NCI-H345 treated with DMSO at 0.1 percent for 48 hours (cell line): ENCODE data around the gene DOC2A.

ENCODE experiments used
- DNase-seq: peaks from one replicate; lab custom pipeline; 2025; ENCODE audit not compliant: unreplicated experiment; lab: John Stamatoyannopoulos, UW

Gene DOC2A

GRCh38 chr16:29990034-29990433, 20.8 kb downstream of the DOC2A start:
- no peak for DNase-seq

GRCh38 chr16:29989111-29989858, 21.5 kb downstream of the DOC2A start:
- no peak for DNase-seq

GRCh38 chr16:29988346-29989075, 22.3 kb downstream of the DOC2A start:
- DNase-seq: no peak

- no peak for DNase-seq
These were observed 23.3 kb downstream of the DOC2A start for GRCh38 chr16:29987371-29988085.

GRCh38 chr16:29986931-29987330, 23.9 kb downstream of the DOC2A start:
- no peak for DNase-seq

- DNase-seq: no peak
These were observed 24.6 kb downstream of the DOC2A start for GRCh38 chr16:29986231-29986630.

GRCh38 chr16:29985271-29985811, 25.5 kb downstream of the DOC2A start:
- DNase-seq: no peak

GRCh38 chr16:29984764-29985147, 26.1 kb downstream of the DOC2A start:
- no peak for DNase-seq

- no peak for DNase-seq
These were observed 26.6 kb downstream of the DOC2A start for GRCh38 chr16:29984137-29984763.

GRCh38 chr16:29983420-29984136, 27.2 kb downstream of the DOC2A start:
- no peak for DNase-seq

GRCh38 chr16:29982560-29983419, 28.0 kb downstream of the DOC2A start:
- no peak for DNase-seq

GRCh38 chr16:29978564-29979270, 32.1 kb downstream of the DOC2A start:
- DNase-seq: no peak

- DNase-seq: no peak
These were observed 32.7 kb downstream of the DOC2A start for GRCh38 chr16:29978081-29978480.

- DNase-seq: no peak
These were observed 33.6 kb downstream of the DOC2A start for GRCh38 chr16:29977063-29977825.

GRCh38 chr16:29975811-29976511, 34.9 kb downstream of the DOC2A start:
- DNase-seq: no peak

GRCh38 chr16:29975134-29975538, 35.7 kb downstream of the DOC2A start:
- no peak for DNase-seq

GRCh38 chr16:29974291-29975133, 36.3 kb downstream of the DOC2A start:
- DNase-seq: no peak
